GM12801 (cell line): ENCODE results near the gene GPR83.

Source experiments
- TF ChIP-seq, protein P1 (sequence below): IDR thresholded peaks from one replicate; pipeline ENCODE4 v1.5.1; 2011; ENCODE audit warnings: control low read depth; ENCODE audit not compliant: insufficient read length; ENCODE audit errors: extremely low read depth

The GPR83 gene

DNA sequence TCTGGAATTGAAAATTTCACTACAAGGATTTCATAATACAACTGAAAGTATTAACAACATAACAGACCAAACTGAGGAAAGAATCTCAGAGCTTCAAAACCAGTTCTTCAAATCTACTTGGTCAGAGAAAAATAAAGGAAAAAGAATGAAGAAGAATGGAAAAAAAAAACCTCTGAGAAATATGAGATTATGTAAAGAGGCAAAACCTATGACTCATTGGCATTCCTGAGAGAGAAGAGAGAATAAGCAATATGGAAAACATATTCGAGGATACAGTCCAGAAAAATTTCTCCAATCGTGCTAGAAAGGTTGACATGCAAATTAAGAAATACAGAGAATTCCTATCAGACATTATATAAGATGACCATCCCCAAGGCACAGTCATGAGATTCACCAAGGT, 23.4 kb upstream of the GPR83 start:
- TF ChIP-seq, protein P1, sequence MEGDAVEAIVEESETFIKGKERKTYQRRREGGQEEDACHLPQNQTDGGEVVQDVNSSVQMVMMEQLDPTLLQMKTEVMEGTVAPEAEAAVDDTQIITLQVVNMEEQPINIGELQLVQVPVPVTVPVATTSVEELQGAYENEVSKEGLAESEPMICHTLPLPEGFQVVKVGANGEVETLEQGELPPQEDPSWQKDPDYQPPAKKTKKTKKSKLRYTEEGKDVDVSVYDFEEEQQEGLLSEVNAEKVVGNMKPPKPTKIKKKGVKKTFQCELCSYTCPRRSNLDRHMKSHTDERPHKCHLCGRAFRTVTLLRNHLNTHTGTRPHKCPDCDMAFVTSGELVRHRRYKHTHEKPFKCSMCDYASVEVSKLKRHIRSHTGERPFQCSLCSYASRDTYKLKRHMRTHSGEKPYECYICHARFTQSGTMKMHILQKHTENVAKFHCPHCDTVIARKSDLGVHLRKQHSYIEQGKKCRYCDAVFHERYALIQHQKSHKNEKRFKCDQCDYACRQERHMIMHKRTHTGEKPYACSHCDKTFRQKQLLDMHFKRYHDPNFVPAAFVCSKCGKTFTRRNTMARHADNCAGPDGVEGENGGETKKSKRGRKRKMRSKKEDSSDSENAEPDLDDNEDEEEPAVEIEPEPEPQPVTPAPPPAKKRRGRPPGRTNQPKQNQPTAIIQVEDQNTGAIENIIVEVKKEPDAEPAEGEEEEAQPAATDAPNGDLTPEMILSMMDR = no peak

DNA sequence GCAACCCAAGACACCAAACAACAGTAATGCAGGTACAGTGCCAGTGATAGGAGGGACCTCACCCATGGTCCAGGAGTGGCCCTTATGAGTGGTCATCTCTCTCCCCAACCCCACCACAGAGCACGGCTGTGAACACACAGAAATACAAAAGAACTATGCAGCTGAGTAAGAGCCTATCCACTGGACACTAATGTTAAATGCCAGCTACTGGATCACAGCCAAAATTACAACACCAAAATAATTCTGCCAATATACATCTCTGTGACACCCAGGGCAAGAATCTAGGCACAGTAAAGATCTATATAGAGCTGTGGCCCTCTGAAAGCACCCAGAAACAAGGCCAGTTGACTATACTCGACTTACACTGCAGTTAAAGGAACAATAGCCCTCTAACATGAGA, 22.8 kb upstream of the GPR83 start:
- TF ChIP-seq, protein P1 = no peak

DNA sequence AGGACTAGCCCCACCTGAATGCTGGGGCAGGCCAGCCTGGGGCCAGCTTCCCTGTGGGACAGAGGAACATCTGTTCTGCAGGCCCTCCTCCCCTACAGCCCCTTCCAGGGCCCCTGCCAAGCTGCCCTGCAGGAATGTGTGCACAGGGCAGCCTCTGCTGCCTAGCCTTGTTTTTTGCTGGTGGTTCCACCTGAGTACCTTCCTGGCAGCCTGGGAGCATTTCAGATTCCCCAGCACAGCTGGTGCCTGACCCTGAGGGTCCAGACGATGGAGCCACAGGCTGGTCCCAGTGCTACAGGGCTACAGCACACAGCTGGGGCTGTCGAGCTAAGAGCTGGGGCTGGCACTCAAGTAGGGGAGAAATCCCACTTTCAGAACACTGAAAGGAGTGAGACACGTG, 22.3 kb upstream of the GPR83 start:
- TF ChIP-seq, protein P1 = no peak

DNA sequence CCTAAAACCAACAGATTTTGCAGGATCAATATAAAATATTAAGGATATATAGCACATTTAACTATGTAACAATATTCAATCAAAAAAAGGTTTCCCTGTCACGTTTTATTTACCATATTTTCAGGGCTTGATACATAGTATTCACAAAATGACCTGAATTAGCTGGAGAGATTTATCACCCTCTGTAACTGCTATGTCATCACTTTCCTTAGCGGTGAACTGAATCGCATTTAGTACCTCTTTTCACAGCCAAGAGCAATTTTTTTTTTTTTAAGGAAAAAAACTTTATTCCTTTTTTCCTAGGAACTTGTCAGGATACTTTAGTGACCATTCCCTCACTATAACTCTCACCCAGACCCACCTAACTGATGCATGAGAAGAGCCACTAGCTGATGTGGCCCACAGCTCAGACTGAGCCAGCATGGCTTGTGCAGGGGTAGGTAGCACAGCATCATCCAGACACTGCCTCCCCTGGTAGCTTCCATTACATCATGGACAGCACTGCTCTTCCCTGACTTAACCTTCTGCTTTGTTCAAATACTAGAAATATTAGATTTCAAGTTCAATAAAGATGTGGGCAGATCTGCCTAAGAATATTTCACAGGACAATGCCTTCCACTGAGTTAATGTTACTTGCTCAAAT, 17.0 kb upstream of the GPR83 start:
- TF ChIP-seq, protein P1 = no peak

DNA sequence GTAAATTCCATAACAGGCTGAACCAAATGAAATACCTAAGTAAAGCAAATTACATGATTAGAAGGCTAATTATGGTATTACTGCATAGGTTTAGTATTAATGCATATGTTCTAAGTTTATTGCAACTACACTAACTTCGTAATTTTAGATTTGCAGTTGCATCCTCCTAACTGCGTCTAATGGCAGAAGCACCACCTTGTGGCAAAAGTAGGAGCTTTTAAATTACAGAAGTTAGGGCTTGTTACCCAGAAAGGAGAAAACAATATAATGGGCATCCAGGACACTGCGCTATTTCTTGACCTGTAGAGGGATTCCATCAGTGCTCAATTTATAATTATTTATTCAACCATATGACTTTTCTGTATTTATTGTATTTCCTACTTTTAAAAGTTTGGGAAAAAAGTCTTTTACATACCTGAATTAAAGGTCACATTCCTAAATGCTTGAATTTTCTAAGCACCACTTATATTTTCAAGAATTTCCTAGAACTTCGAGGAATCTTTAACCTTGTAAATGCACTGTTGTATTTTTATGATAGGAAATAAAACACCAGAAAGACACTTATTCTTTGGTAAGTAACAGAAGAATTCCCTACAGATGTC, 16.3 kb upstream of the GPR83 start:
- TF ChIP-seq, protein P1 = no peak

DNA sequence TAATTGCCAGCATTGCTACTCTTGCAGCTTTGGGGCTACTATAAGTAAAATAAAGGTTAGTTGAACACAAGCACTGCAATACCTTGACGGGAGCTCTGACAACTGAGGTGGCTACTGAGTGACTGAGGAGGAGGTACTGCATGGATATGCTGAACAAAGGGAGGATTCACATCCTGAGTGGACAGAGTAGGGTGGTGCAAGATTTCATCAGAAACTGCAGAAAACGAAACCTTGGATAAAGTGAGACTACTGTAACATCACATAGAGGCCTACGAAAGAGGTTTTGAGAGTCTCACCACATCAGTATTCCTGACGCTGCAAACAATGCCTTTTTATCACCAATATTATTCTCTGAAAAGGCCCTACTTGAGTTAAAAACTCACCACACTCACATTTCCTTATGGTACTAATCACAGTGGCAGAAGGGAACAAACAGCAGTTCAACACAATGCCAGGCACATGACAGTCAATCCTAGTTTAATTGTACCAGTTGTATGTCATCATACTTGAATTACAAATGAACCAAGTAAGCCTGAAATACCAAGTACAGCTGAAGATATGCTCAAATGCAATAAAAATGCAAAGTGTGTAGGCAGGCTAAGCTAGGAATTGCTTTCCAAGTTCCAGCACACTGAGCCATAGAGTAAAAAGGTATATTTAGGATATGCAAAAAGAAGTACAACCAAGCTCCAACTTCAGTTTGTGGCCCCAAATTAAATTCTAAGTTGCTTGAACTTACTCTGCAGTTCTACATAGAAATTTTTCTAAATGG, 4.0 kb upstream of the GPR83 start:
- TF ChIP-seq, protein P1 = no peak

DNA sequence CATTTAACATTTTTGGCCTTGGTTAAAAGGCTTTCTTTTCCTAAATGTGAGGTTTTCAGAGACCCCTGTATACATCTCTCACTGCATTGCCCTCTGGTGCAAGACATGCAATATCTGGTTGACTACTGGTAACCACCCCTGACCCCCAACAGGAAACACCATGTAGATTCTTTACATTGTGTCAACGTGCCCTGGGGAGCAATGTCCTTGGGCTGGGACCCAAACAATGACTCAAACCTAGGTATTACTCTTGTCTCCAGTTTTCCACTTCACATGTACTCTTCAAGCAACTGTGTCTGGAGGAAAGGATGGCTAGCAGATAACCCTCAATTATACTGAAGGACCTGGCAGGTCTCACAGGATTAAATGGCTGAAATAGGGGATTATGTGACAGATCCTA, 1.1 kb upstream of the GPR83 start:
- TF ChIP-seq, protein P1 = no peak
